CD4-positive, alpha-beta T cell treated with Interleukin-4 for 1 hour (primary cell): ENCODE results near the gene ANTXR1.
"Not testable (repeated sequence)": the region's sequence is repeated elsewhere in the genome, so short reads cannot be mapped to it uniquely, and the experiment has no call there.

Source experiments
- DNase-seq, 2 donors: peaks; one replicate each; pipeline ENCODE4 v3.0.0-alpha.2; 2020 to 2022

The ANTXR1 gene

DNA sequence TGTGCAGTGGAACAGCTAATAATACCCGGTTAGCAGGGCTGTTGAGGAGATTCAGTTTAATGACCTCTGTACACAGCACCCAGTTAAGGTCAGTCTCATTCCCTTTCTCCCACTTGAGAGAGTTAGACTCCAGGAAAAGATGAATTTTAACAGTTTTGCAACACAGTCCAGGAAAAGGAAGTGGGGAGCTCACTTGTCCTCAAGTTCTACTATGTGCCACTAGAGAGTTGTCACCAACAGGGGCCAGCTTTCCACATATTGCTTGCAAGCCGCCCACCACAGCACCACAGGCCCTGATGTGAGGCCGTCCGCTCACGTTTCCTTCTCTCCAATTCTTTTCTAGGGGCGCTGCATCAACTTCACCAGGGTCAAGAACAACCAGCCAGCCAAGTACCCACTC, 231.9 kb downstream of the ANTXR1 start:
- no peak for DNase-seq

DNA sequence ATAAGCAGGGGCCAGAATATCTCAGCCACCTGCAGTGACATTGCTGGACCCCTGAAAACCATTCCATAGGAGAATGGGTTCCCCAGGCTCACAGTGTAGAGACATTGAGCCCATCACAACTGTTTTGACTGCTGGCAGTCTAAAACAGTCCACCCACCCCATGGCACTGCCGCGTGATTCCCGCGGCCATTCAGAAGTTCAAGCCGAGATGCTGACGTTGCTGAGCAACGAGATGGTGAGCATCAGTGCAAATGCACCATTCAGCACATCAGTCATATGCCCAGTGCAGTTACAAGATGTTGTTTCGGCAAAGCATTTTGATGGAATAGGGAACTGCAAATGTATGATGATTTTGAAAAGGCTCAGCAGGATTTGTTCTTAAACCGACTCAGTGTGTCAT, 234.6 kb downstream of the ANTXR1 start:
- no peak for DNase-seq

DNA sequence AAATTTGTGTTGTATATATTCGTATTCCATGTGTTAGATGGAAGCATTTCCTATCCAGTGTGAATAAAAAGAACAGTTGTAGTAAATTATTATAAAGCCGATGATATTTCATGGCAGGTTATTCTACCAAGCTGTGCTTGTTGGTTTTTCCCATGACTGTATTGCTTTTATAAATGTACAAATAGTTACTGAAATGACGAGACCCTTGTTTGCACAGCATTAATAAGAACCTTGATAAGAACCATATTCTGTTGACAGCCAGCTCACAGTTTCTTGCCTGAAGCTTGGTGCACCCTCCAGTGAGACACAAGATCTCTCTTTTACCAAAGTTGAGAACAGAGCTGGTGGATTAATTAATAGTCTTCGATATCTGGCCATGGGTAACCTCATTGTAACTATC, 235.3 kb downstream of the ANTXR1 start:
- DNase-seq: no peak

DNA sequence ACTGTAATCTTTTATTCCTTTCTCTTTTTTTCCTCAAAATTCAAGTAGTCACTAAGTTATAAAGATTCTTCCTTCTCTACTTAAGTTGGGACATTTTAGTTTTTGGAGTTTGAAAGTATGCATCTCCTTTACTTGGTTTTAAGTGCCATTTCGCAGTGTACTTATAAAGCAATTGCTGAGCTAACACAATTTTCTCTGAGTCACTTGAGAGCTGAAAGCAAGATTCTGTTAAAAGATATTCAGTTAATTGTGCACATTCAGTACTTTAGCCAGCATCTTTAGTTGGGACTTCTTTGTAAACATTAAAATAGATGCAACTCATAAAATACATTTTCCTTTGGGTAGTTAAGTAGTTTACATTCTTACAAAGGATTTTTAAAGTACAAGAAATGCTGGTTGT, 238.0 kb downstream of the ANTXR1 start:
- DNase-seq: no peak

DNA sequence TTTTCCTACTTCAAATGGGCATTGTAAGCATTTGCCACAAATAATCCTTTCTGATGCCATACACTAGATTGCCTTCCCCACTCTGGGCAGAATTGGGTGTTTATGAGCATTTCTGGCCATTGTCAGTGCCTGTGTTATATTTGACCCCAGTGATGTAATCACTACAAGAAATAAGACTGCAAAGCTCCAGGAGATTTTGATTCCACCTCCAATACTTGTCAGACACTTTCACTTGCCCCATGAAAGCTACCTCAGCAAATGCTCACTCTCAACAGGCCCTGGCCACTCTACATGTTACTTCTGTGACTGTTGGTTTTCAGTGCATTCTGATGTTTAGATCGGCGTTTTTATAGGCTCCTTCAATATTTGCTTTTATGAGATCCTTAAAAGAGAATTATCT, 239.0 kb downstream of the ANTXR1 start:
- DNase-seq: no peak

DNA sequence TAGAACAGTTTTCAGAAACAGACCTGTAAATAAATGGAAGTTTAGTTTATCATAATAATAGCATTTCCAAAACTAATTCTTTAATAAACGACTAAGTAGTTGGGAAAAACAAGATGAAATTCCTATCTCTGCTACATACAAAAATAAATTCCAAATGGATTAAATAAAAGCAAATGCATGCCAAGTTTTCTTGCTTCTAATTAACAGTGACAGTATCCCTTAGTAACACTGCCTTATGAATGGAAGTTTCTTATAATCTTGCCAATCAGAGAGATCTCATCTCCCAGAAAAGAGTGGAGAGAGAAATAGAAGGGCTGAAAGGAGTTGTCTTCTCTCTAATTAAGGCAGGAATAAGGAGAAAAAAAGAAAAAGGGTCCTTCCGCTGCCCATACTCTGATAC, 240.1 kb downstream of the ANTXR1 start:
- no peak for DNase-seq

DNA sequence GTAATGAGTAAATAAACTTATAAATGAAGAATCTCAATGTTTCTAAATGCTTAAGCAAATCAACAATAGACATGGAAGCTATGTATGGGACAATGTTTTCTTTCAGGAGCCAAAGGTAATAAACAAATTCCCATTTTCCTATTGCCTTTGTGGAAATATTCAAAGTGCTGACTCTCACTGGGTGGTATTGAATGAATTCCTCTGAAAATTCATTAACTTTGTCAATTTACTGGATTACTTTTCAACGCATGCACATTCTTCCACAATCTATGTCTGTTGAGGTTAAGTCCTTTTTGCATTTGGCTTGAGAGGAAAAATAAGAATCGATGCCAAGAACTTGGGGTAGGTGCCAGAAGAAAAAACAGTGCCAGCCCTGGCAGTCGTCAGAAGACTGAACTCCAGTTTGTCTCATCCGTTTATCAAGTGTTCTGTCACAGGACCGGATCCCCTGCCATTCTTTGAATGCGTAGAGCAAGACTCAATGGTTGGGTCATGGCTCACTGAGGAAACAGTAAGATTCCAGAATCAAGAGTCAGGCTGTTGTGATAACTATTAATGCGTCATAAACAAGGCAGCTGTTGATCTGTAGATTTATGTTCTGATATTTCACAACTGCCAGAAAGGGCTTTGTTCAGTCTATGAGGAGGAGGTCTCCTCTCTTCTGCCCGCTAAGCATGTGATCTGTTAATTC, 240.8 kb downstream of the ANTXR1 start:
- no peak for DNase-seq

DNA sequence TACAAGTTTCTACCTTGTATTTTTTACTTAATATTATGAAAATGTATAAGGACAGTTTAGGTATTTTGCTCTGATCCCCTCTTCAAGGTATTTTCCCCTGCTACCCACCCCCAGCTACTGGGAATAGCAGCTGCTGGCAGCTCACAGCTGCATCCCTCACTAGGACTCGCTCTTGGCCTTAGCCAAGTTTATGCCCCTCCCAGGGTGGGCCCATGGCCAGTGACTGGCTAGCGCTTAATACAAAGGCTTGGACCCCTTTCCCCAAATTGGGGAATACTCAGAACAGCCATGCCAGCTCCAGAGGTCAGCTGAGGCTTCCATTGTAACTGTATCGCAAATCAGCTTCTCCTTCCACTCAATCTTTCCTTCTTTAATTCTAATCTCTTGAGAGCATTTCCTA, 242.8 kb downstream of the ANTXR1 start:
- DNase-seq: no peak

DNA sequence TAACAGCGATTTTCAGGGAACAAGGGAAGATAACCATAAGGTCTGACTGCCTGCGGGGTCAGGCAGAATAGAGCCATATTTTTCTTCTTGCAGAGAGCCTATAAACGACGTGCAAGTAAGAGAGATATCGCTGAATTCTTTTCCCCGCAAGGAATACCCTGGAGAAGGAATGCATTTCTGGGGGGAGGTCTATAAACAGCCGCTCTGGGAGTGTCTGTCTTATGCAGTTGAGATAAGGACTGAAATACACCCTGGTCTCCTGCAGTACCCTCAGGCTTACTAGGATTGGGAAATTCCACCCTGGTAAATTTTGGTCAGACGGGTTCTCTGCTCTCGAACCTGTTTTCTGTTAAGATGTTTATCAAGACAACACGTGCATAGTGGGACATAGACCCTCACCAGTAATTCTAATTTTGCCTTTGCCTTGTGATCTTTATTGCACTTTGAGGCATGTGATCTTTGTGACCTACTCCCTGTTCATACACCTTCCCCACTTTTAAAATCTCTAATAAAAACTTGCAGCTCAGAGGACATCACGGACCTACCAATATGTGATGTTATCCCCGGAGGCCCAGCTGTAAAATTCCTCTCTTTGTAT, 247.1 kb downstream of the ANTXR1 start:
- DNase-seq: not testable (repeated sequence)

DNA sequence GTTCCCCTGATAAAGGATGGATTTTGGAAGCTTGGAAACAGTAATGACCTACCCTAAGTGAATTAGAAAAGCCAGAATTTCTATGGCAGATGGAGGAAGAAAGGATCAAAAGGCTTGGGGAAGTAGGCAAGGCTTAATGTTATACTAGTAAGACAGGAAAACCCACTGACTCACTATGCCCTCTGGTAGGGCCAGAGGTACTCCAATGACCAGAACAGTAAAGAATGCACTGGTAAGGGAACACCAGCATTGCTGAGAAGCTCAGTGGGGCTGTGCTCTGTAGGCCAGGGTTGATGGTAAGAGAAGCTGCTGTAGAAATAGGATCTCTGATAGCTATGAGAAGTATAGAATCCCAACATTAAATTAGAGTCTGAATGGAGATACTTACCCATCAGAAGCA, 247.7 kb downstream of the ANTXR1 start:
- no peak for DNase-seq

DNA sequence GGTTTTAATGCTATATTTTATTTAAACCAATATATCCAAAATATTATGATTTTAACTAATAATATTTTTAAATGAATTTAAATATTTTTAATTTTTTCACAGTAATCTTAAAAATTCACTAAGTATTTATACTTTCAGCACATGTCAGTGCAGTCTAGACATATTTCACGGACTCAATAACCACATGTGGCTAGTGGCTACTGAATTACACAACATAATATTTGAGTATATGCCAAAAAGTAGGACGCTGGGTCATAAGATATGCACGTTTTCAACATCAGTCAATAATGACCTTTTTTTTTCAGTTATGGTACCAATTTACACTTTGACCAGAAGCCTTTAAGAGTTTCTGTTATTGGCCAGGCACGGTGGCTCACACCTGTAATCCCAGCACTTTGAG, 256.4 kb downstream of the ANTXR1 start:
- no peak for DNase-seq

DNA sequence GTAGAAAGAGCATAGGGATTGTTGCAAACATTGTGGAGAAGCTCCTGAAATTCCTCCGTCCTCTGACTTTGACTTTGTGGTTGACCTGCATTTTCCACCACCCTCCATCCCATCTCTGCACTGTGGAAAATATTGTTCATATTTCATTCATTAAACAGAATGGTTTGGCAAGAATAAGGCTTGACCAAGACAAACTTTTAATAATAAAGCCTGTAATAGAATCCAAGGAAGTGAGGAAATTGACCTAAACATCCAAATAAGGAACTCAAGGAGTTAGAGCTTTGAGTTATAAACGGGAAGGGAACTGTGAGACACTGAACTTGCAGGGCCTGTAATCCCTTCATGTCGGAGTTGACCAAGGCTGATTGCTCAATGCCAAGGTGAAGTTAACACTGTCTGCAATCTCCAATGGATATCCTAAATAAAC, 258.9 kb downstream of the ANTXR1 start:
- no peak for DNase-seq

DNA sequence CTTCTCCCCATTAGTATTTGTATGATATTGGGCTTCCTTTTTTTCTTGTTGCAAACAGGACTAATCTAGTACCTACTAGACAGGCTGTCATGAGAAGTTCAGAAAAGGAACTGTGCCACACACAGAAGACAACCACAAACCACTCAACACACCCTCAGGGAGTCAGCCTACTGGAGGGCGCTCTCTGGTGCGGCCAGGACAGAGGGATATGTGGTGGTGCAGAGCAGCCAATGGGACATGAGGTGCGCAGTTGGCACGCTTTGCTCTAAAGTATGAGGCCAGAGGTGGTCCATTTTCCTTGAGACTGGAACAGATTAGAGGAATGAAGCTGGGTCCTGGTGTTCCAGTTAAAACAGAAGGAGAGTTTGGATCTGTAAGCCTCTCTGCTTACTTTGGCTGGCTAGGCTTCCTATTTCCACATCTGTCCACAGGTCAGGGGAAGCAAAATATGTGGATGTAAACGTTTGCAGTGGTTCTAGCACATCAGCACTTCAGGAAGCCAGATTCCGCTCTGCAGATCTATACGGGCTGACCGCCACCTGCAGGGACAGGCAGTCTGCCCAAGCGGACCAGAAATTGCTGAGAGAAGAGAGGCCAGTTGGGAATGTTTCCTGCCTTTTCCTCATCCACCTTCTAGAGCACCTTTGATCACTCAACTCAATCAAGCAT, 260.0 kb downstream of the ANTXR1 start:
- DNase-seq: no peak

DNA sequence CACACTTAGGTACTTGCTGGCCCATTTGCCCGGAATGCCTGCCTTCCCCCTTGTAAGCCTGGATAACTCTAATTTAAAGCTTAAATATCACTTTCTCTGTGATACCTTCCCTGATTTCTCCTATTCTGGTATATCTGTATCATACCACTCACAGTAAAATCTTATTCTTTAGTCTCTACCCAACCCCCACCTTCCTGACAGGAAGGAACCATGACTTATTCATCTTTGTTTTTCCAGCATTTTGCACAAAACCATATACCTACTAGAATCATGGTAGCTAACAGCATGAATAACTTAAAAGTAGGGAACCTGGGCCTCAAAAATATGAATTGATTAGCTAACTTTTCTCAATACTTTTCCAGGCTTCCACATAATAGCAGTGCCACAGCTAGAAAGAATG, 262.5 kb downstream of the ANTXR1 start:
- no peak for DNase-seq

DNA sequence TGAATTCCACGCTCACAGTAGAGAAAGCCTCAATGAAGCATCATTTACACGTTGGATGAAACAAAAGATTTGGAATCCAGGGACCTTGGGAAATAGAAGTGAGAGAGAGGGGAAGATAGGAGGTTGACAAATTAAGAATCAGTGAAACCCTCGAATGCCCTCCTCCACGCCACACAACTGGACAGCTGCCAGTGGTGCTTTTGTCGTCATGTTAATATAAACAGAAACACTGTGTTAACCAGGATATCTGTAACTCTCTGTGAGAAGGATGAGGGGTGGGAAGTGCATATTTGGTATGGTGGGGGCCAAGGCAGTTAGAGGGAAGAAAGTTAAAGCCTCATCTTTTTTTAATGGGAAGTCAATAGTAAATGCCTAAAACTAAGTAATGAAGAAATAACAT, 265.4 kb downstream of the ANTXR1 start:
- DNase-seq: no peak

DNA sequence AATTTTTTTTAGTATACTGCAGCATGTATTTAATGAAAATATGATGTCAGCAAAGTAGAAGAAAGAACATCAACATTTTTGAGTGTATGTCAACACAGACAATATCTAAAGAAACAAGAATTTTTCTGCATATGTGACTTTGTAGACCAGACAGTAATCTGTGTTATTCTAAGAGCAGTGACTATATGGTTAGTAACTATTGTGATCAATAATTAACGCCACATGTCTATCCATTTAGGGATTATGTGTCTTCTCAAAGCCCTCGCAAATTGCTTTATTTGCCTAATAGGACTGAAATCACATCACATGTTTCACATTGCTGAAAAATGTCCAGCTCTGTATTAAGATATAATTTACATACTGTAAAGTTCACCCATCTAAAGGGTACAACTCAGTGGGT, 266.2 kb downstream of the ANTXR1 start:
- DNase-seq: no peak

DNA sequence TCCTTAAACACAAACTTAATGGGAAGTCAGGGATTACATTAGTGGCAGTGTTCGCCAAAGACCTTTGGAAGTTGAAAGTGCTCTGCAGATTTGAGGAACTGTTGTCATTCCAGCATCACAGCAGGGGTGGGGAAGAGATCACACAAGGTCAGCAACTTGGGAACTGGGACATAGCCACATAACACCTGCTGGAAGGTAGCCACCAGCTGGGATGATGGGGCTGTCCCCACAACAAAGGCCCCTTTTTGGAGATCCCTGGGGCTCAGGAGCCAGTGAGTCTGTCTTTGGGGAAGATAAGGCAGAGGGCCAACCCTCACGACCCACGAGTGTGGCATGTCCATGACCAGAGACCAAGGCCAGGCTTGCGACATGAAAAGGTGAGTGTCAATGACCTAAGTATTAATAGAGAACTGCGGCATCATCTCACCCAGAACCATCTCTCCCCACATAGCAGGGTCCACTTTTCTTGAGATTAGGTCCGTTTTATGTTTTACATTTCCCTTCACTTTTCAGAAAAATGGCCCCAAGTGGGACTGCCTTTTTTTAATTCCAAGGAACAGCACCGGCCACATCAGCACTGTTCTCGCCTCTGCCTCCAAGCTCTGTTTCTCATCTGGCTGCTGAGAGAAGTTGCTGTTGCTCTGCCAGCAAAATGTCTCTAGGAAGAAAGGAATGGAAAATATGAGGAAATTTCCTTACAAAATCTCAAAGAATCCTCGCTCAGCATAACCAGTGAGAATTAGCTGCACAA, 267.1 kb downstream of the ANTXR1 start:
- no peak for DNase-seq

DNA sequence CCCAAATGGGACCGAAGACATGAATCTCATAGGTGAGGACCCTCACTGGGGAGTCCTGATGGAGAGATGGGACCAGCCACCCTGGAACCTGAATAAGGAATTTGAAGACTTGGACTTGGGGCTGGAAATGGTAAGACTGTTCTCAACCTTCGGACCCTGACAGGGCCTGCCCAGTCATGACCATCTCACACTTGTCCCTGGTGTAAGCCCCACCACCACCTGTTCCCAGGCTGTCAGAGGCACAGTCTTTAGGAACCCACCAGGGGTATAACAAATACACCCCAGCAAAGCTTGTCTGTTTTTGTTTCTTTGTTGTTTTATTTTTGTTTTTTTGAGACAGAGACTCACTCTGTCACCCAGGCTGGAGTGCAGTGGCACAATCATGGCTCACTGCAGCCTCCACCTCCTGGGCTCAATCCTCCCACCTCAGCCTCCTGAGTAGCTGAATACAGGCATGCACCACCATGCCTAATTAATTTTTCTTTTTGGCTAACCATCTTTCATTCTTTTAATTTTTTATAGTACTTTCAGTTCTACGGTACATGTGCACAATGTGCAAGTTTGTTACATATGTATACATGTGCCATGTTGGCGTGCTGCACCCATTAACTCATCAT, 267.9 kb downstream of the ANTXR1 start:
- DNase-seq: no peak

DNA sequence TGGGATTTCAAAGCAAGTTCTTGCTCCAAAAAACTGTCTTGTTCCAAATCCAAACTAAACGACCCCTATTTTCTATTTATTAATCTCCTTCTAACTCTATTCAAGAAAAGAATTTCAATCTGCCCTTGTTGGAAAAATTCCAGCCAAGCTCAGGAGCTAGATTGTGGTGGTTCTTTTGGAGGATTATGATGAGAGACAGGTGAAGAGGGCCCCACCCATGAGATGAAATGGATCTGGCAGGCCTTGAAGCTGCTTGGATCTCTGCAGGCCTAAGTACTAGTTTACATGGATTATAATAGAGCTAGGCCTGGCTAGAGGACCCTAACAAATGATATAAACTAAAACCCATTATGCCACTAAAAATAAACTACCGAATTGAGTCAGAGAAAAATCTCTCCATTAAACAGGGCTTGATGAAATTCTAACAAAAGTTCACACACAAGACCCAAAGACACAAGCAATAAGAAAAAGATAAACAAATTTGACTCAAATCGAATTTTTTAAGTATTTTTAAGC, 272.5 kb downstream of the ANTXR1 start:
- DNase-seq: no peak

DNA sequence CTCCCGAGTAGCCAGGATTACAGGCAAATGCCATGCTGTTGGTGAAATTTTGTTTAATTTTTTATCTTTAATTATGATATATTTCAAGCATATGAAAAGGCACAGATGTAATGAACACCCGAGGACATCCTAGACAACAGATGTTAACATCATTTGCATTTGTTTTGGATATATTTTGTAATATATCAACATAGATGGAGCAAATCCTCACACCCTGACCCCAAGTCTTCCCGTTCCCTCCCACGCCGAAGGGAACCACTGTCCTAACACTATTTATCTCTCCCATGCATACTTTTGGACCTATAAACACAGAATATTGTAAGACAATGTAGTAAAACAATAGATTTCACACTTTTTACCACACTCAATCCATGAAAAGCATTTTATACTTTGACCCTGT, 274.6 kb downstream of the ANTXR1 start:
- no peak for DNase-seq

DNA sequence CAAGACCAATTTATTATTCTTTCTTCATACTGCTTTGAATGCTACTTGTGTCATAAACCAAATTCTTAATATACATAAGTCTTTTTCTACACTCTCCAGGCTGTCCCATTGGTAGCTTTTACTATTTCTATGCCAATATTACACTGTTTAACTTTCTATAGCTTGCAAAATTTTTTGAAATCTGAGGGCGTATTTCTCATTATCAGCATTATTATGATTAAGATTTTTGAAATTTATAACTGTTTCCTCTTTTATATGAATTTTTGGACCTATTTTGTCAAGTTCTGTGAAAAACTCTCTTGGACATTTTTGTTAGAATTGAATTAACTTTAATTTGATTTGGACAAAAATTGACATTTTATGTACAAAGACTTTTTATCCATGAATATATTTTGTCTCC, 275.4 kb downstream of the ANTXR1 start:
- no peak for DNase-seq

DNA sequence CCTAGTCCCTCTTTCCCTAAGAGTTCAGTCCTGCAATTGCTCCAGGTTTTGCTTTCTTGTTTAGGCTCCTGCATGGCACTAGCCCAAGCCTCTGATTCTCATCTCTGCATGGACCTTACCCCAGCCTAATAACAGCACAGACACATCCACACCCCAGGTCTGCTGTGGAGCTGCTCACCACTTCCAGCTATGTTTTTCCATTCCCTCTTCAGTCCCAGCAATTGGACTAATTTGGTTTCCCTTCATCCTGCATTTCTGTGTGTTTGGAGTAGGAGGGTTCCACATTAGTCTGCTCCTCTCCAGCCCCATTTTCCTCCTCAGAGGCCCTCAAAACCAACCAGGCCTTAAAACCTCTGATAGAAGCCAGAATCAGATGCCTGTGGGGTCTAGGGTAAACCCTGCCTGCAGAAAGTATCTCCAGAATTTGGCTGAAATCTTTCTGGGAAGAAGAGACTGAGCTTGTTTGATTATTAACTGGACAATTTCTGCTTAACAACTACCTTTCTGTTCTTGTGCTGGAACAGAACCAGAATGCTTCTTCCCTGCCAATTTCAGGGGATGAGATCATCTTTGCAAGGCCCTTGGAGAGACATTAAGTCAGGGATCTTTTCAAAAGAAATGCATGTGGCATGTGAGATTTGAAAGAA, 278.1 kb downstream of the ANTXR1 start:
- DNase-seq: no peak

DNA sequence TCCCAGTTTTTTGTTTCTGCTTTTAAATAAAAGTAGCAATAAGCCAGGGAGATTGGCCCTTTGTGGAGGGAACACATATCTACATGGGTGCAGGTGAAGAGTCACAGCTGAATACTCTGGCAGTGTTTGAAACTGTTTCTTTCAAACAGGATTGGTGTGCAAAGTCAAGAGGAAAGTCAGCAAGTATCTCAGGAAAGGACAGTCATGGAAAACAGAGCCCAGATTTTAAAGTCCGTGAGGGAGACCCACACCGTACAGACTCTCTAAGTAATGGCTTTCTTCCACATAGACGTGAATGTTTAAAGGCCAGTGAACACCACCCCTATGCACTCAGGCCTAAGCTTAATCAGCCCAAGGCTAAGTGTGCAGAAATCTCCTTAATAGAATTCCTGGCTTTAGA, 278.7 kb downstream of the ANTXR1 start:
- DNase-seq: no peak
